ENCODE results near the gene CADPS2.

GRCh38 chr7:122300211-122300932, 585.9 kb downstream of the CADPS2 start:
- TF ChIP-seq CTCF (IDR thresholded peaks at IDR 0.05; ENCODE audit: insufficient read depth, low read length): no peak
- TF ChIP-seq POLR2AphosphoS5 (IDR thresholded peaks at IDR 0.05; ENCODE audit: low read depth): no peak

Measured in HL-60 (cell line).